GM12878 (cell line): ENCODE results near the gene DNAH8. TPM values are rescaled to one million over a fixed set of nuclear protein-coding genes. Genes with fewer than 3 reads are reported as not detected.

Source experiments
- ATAC-seq: fragments of 200-7000 bp; cut with Tn5 transposase; 3 replicates; pipeline ENCODE4 v1.9.1; 2020; ENCODE audit warnings: mild to moderate bottlenecking, moderate library complexity
- BruUV-seq: library from RNA; stranded (reverse); fragments of 400-500 nt; replicated peaks from 2 replicates; lab custom pipeline; 2021; lab: Mats Ljungman, UMichigan
- CTCF ChIA-PET: fragments of 300-600 bp; sonication (Branson Sonifier 250); formaldehyde crosslinking; extraction: SDS; loops from one replicate; lab custom pipeline; 2021; ENCODE audit warnings: inconsistent platforms; lab: Yijun Ruan, JAX
- POLR2A ChIA-PET: fragments of 350-600 bp; formaldehyde crosslinking; extraction: SDS; loops from one replicate; lab custom pipeline; 2021; ENCODE audit warnings: inconsistent platforms; lab: Charles Lee
- RAD21 ChIA-PET: fragments of 300-600 bp; sonication (Branson Sonifier 250); formaldehyde crosslinking; loops from one replicate; lab custom pipeline; 2023; ENCODE audit warnings: antibody characterized with exemption; ENCODE audit not compliant: unreplicated experiment; lab: Charles Lee
- SMC1A ChIA-PET: fragments of 300-600 bp; sonication (Branson Sonifier 250); formaldehyde crosslinking; loops from one replicate; lab custom pipeline; 2023; ENCODE audit not compliant: unreplicated experiment, uncharacterized antibody; lab: Charles Lee
- DNase-seq: peaks from one replicate; pipeline ENCODE4 v3.0.0-alpha.2; 2011; ENCODE audit warnings: low read depth, low spot score
- FAIRE-seq: peaks from 3 replicates; lab custom pipeline; 2011; peaks lifted over from hg19 to GRCh38; lab: Jason Lieb, UNC
- H2AFZ ChIP-seq: 2 replicates; pipeline ENCODE4 v1.6.0; 2011; ENCODE audit warnings: low read depth, low read length, control low read depth; ENCODE audit not compliant: control insufficient read depth
- H3K27ac ChIP-seq: 2 replicates; pipeline ENCODE4 v1.5.1; 2011; ENCODE audit warnings: control low read depth; ENCODE audit not compliant: control insufficient read depth, insufficient read depth
- H3K27me3 ChIP-seq, 2 experiments: replicated peaks in 1 of 2; 2 replicates each; pipeline versions ENCODE4 v1.6.0 to v1.6.1; 2011; ENCODE audit warnings: low read length in 1 of 2; ENCODE audit not compliant: control insufficient read depth in 2 of 2, insufficient read depth in 2 of 2
- H3K36me3 ChIP-seq, 2 experiments: 2 replicates each; pipeline ENCODE4 v1.5.1; 2011; ENCODE audit warnings: low read length in 1 of 2; ENCODE audit not compliant: control insufficient read depth in 2 of 2, insufficient read depth in 2 of 2
- H3K4me1 ChIP-seq: 2 replicates; pipeline ENCODE4 v1.6.1; 2011; ENCODE audit warnings: mild to moderate bottlenecking, low read length, moderate library complexity, mixed read lengths; ENCODE audit not compliant: control insufficient read depth, insufficient read depth
- H3K4me2 ChIP-seq: 2 replicates; pipeline ENCODE4 v1.6.0; 2011; ENCODE audit warnings: control low read depth; ENCODE audit not compliant: control insufficient read depth, insufficient read depth
- H3K4me3 ChIP-seq: fragments of 200-600 bp; sonication (generic); 2 replicates; pipeline ENCODE4 v1.5.1; 2016
- H3K79me2 ChIP-seq: 2 replicates; pipeline ENCODE4 v1.6.0; 2011; ENCODE audit warnings: low read length; ENCODE audit not compliant: control insufficient read depth, insufficient read depth
- H3K9ac ChIP-seq: 2 replicates; pipeline ENCODE4 v1.8.0; 2011; ENCODE audit warnings: low read length, control low read depth, mixed read lengths; ENCODE audit not compliant: control insufficient read depth, insufficient read depth
- H3K9me3 ChIP-seq: replicated peaks from 3 replicates; pipeline ENCODE4 v1.5.1; 2011; ENCODE audit warnings: mild to moderate bottlenecking, low read length; ENCODE audit not compliant: control insufficient read depth, insufficient read depth
- H4K20me1 ChIP-seq: 2 replicates; pipeline ENCODE4 v1.6.0; 2011; ENCODE audit not compliant: control insufficient read depth, insufficient read depth
- EP300 ChIP-seq, 2 experiments: fragments of 150-350 bp in 1 of 2; IDR thresholded peaks; 2 replicates each; pipeline ENCODE4 v1.6.1; 2011 to 2012; ENCODE audit warnings: low read depth in 2 of 2, low read length in 2 of 2, borderline replicate concordance in 1 of 2, improper control_type of control experiment in 1 of 2, inconsistent platforms in 1 of 2; ENCODE audit not compliant: control insufficient read depth in 1 of 2
- HDAC6 ChIP-seq: fragments of 200-600 bp; sonication (generic); IDR thresholded peaks from one replicate; pipeline ENCODE4 v1.8.0; 2017; ENCODE audit warnings: antibody characterized with exemption; ENCODE audit not compliant: unreplicated experiment
- SP1 ChIP-seq: IDR thresholded peaks from one replicate; pipeline ENCODE4 v1.6.1; 2011; ENCODE audit warnings: low read depth, low read length
- STAT1 ChIP-seq: fragments of 450-650 bp; conservative IDR thresholded peaks from 2 replicates; pipeline ENCODE4 v1.6.1; 2014; ENCODE audit warnings: antibody characterized with exemption, mild to moderate bottlenecking
- ZNF207 ChIP-seq: fragments of 450-650 bp; IDR thresholded peaks from 2 replicates; pipeline ENCODE4 v1.6.1; 2014; ENCODE audit warnings: antibody characterized with exemption, mild to moderate bottlenecking, borderline replicate concordance
- WGBS: methylation state at CpG from one replicate; pipeline ENCODE4 v1.1.6; 2016; ENCODE audit warnings: low lambda C conversion rate; ENCODE audit not compliant: insufficient replicate concordance, insufficient coverage; ENCODE audit errors: missing lambda C conversion rate; 5-methylcytosine and 5-hydroxymethylcytosine counted together
- in situ Hi-C: fragments of 300-500 bp; cut with MboI; formaldehyde crosslinking; loops from 9 replicates; pipeline ENCODE4 v1.14.3; 2018; ENCODE audit warnings: mixed read lengths
- intact Hi-C: fragments of 100-400 bp; cut with micrococcal nuclease; formaldehyde crosslinking; loops from one replicate; pipeline ENCODE4 v1.14.2; 2022; ENCODE audit not compliant: unreplicated experiment
- polyA plus RNA-seq, 11 experiments: library from polyadenylated mRNA; depleted of rRNA in 4 of 11; unstranded in 6 of 11; stranded (reverse) in 5 of 11; fragments of >200 nt; fragmentation: Nextera tagmentation in 4 of 11; fragmentation: Illumina TruSeq in 1 of 11; extraction: Ambion mirVana in 4 of 11; extraction: Trizol in 1 of 11; gene quantifications; 1 replicate in 1 of 11; 2 replicates in 10 of 11; pipeline versions ENCODE4 v1.2.1 to v1.2.3, GENCODE V29; 2011 to 2016; ENCODE audit warnings: inconsistent platforms in 2 of 11, missing spikeins in 2 of 11, low read depth in 1 of 11
- total RNA-seq, 4 experiments: library from RNA; depleted of rRNA in 3 of 4; stranded (reverse); fragments of >200 nt in 3 of 4; fragmentation: Illumina TruSeq in 1 of 4; extraction: Trizol in 1 of 4; gene quantifications; 2 replicates each; pipeline versions ENCODE4 v1.2.1 to v1.2.3, GENCODE V29; 2013 to 2021
- TF ChIP-seq, protein P1 (sequence below): fragments of 450-650 bp; IDR thresholded peaks from 2 replicates; pipeline ENCODE4 v1.6.1; 2018; ENCODE audit warnings: mild to moderate bottlenecking, low read depth, moderate library complexity; ENCODE audit not compliant: partially characterized antibody

Gene DNAH8
- total and polyA plus RNA-seq, 10 of the 15 experiments (the other 5 are each of a cell fraction or from before 2014, with no cell fraction given), result 0.02 to 0.34 (median 0.10) TPM; not detected in 3

DNA sequence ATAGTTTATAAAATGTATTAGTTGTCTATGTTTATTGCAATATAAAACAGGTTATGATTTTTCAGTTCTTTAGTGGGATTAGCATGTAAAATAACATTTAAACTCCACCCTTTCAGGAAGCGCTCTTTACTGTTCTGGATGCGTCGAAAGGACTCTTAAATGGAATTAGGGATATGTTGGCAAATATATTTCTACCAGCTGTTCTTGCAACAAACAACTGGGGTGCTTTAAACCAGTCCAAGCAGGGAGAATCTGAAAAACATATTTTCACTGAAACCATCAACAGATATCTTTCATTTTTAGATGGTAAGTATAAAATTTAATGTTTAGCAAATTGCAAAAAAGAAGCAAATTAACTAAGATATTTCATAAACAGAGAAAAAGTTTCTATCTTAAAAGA lies 21.8 kb downstream of the DNAH8 start:
- no peaks in the 10 kb centered on the region for H4K20me1 ChIP-seq
- in situ Hi-C loops, result no loop called here
- POLR2A ChIA-PET, result no interaction called here
- no peak for ATAC-seq
- H3K4me2 ChIP-seq, result no peak overlapping the region
- H3K4me3 ChIP-seq, result no peak overlapping the region
- TF ChIP-seq SP1, result no peak
- TF ChIP-seq, protein P1, sequence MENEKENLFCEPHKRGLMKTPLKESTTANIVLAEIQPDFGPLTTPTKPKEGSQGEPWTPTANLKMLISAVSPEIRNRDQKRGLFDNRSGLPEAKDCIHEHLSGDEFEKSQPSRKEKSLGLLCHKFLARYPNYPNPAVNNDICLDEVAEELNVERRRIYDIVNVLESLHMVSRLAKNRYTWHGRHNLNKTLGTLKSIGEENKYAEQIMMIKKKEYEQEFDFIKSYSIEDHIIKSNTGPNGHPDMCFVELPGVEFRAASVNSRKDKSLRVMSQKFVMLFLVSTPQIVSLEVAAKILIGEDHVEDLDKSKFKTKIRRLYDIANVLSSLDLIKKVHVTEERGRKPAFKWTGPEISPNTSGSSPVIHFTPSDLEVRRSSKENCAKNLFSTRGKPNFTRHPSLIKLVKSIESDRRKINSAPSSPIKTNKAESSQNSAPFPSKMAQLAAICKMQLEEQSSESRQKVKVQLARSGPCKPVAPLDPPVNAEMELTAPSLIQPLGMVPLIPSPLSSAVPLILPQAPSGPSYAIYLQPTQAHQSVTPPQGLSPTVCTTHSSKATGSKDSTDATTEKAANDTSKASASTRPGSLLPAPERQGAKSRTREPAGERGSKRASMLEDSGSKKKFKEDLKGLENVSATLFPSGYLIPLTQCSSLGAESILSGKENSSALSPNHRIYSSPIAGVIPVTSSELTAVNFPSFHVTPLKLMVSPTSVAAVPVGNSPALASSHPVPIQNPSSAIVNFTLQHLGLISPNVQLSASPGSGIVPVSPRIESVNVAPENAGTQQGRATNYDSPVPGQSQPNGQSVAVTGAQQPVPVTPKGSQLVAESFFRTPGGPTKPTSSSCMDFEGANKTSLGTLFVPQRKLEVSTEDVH, result no peak
- no peak for TF ChIP-seq STAT1
- no peak for TF ChIP-seq HDAC6
- TF ChIP-seq EP300 (IDR thresholded peaks at IDR 0.05; ENCODE audit: borderline replicate concordance in 1 of 2, control insufficient read depth in 1 of 2, low read depth in 2 of 2, low read length in 2 of 2), result no peak
- TF ChIP-seq ZNF207, result no peak
- TF ChIP-seq, all 136 proteins: peak for 0
- H3K79me2 ChIP-seq, result no peaks in the 10 kb centered on the region
- 75% methylated on average over 3 of the region's 3 CpGs for WGBS
- no peak for FAIRE-seq
- CTCF ChIA-PET, result no interaction called here
- H3K9ac ChIP-seq, result no peak overlapping the region
- H3K27ac ChIP-seq, result no peak overlapping the region
- H3K9me3 ChIP-seq, result no peaks in the 10 kb centered on the region; the same call in 2 of the 3 replicates
- SMC1A ChIA-PET, result no interaction called here
- intact Hi-C loops, result no loop called here
- no peak for DNase-seq
- RAD21 ChIA-PET, result no interaction called here
- peaks cover 0 to 4% of the 10 kb centered on the region in 2 experiments; a peak in 1 of 4 replicates for H3K27me3 ChIP-seq
- no TSS peak for BruUV-seq
- no peaks in the 10 kb centered on the region for H3K36me3 ChIP-seq
- H2AFZ ChIP-seq, result no peak overlapping the region
- no peaks in the 10 kb centered on the region for H3K4me1 ChIP-seq
